WTC11 (cell line): ENCODE data around the gene TRIM44.

Experiments used
- CREB1 ChIP-seq: sonication (generic); formaldehyde crosslinking; IDR thresholded peaks from 2 replicates; pipeline ENCODE4 v1.8.0; 2023; ENCODE audit warnings: mild to moderate bottlenecking, missing genetic modification reagents
- EMX1 ChIP-seq: fragments of 250-450 bp; sonication (Bioruptor Pico); IDR thresholded peaks from 2 replicates; pipeline ENCODE4 v1.8.0; 2021; ENCODE audit warnings: mild to moderate bottlenecking
- FOXK1 ChIP-seq: sonication (generic); formaldehyde crosslinking; IDR thresholded peaks from 2 replicates; pipeline ENCODE4 v1.8.0; 2022; ENCODE audit warnings: mild to moderate bottlenecking, moderate library complexity, missing genetic modification reagents
- NFYB ChIP-seq: sonication (generic); formaldehyde crosslinking; conservative IDR thresholded peaks from 2 replicates; pipeline ENCODE4 v1.8.0; 2022; ENCODE audit warnings: low read depth, missing genetic modification reagents
- NR1H2 ChIP-seq: sonication (generic); formaldehyde crosslinking; IDR thresholded peaks from 2 replicates; pipeline ENCODE4 v1.9.0; 2021; ENCODE audit warnings: mild to moderate bottlenecking, moderate library complexity, missing genetic modification reagents
- TEAD4 ChIP-seq: sonication (generic); formaldehyde crosslinking; IDR thresholded peaks from 2 replicates; pipeline ENCODE4 v1.8.0; 2022; ENCODE audit warnings: mild to moderate bottlenecking, missing genetic modification reagents
- ZNF317 ChIP-seq: sonication (generic); formaldehyde crosslinking; IDR thresholded peaks from 2 replicates; pipeline ENCODE4 v1.8.1; 2023; ENCODE audit warnings: low read depth, mild to moderate bottlenecking, moderate library complexity, missing genetic modification reagents, borderline replicate concordance
- TF ChIP-seq, protein P1 (sequence below): fragments of 200-600 bp; IDR thresholded peaks from 2 replicates; pipeline ENCODE4 v1.8.0; 2022; ENCODE audit warnings: antibody characterized with exemption
- TF ChIP-seq, protein P2 (sequence below): sonication (generic); formaldehyde crosslinking; IDR thresholded peaks from 2 replicates; pipeline ENCODE4 v1.8.0; 2022; ENCODE audit warnings: mild to moderate bottlenecking, missing genetic modification reagents
- TF ChIP-seq, protein P3 (sequence below): sonication (generic); formaldehyde crosslinking; IDR thresholded peaks from 2 replicates; pipeline ENCODE4 v1.8.0; 2022; ENCODE audit warnings: mild to moderate bottlenecking, missing genetic modification reagents
- TF ChIP-seq, protein P4 (sequence below): sonication (generic); formaldehyde crosslinking; conservative IDR thresholded peaks from 2 replicates; pipeline ENCODE4 v1.8.1; 2022; ENCODE audit warnings: mild to moderate bottlenecking, missing genetic modification reagents
- TF ChIP-seq, protein P5 (sequence below): sonication (generic); formaldehyde crosslinking; IDR thresholded peaks from 2 replicates; pipeline ENCODE4 v1.8.1; 2022; ENCODE audit warnings: low read depth, mild to moderate bottlenecking, moderate library complexity, missing genetic modification reagents, borderline replicate concordance

DNA sequence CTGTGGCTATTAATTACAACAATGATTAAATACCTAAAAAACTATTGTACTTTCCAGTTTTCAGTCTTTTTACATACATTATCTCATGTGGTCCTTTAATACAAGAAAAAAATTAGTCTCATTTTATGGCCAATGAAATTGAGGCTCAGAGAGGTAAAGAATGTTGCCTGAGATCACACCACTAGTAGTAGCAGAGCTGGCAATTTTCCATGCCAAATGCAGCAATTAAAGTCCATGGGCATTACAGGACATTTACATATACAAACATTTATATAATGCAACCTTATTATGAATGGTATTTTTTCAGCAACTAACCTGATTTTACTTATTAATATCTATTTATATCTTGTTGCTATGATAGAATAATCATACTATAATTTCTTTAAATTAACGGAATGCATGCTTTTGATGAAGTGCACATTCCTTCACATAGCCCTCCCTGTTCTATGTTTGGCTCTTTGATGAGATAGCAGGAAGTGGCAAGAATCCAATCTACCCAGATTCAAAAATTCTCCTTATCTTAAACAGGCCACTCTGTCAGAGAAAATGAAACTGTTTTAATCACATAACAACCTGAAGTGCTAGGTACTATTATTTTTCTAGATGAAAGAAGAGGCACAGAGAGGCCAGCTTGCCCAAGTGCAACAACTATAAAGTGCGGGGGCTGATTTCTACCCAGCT is 160.4 kb downstream of the TRIM44 start:
- TF ChIP-seq, protein P1, sequence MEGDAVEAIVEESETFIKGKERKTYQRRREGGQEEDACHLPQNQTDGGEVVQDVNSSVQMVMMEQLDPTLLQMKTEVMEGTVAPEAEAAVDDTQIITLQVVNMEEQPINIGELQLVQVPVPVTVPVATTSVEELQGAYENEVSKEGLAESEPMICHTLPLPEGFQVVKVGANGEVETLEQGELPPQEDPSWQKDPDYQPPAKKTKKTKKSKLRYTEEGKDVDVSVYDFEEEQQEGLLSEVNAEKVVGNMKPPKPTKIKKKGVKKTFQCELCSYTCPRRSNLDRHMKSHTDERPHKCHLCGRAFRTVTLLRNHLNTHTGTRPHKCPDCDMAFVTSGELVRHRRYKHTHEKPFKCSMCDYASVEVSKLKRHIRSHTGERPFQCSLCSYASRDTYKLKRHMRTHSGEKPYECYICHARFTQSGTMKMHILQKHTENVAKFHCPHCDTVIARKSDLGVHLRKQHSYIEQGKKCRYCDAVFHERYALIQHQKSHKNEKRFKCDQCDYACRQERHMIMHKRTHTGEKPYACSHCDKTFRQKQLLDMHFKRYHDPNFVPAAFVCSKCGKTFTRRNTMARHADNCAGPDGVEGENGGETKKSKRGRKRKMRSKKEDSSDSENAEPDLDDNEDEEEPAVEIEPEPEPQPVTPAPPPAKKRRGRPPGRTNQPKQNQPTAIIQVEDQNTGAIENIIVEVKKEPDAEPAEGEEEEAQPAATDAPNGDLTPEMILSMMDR: no peak
- no peak for TF ChIP-seq FOXK1
- TF ChIP-seq, protein P2, sequence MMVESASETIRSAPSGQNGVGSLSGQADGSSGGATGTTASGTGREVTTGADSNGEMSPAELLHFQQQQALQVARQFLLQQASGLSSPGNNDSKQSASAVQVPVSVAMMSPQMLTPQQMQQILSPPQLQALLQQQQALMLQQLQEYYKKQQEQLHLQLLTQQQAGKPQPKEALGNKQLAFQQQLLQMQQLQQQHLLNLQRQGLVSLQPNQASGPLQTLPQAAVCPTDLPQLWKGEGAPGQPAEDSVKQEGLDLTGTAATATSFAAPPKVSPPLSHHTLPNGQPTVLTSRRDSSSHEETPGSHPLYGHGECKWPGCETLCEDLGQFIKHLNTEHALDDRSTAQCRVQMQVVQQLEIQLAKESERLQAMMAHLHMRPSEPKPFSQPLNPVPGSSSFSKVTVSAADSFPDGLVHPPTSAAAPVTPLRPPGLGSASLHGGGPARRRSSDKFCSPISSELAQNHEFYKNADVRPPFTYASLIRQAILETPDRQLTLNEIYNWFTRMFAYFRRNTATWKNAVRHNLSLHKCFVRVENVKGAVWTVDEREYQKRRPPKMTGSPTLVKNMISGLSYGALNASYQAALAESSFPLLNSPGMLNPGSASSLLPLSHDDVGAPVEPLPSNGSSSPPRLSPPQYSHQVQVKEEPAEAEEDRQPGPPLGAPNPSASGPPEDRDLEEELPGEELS: no peak
- TF ChIP-seq, protein P3, sequence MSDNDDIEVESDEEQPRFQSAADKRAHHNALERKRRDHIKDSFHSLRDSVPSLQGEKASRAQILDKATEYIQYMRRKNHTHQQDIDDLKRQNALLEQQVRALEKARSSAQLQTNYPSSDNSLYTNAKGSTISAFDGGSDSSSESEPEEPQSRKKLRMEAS (CRISPR knock-in tag): no peak
- TF ChIP-seq, protein P4, sequence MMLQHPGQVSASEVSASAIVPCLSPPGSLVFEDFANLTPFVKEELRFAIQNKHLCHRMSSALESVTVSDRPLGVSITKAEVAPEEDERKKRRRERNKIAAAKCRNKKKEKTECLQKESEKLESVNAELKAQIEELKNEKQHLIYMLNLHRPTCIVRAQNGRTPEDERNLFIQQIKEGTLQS (CRISPR knock-in tag): no peak
- TF ChIP-seq ZNF317 (CRISPR knock-in tag): no peak
- TF ChIP-seq EMX1 (CRISPR knock-in tag): no peak
- TF ChIP-seq NFYB (CRISPR knock-in tag): no peak
- TF ChIP-seq CREB1 (CRISPR knock-in tag): no peak
- no peak for TF ChIP-seq NR1H2 (CRISPR knock-in tag)
- no peak for TF ChIP-seq TEAD4 (CRISPR knock-in tag)
- TF ChIP-seq, protein P5, sequence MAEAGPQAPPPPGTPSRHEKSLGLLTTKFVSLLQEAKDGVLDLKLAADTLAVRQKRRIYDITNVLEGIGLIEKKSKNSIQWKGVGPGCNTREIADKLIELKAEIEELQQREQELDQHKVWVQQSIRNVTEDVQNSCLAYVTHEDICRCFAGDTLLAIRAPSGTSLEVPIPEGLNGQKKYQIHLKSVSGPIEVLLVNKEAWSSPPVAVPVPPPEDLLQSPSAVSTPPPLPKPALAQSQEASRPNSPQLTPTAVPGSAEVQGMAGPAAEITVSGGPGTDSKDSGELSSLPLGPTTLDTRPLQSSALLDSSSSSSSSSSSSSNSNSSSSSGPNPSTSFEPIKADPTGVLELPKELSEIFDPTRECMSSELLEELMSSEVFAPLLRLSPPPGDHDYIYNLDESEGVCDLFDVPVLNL: no peak
